Activated CD8-positive, alpha-beta memory T cell treated with anti-CD3 and anti-CD28 coated beads, Interleukin-2, amount 10 ng/mL, durations not matched to agents 7 days and 5 days (primary cell): ENCODE results near the gene APC2. TPM values are rescaled to one million over a fixed set of nuclear protein-coding genes. Genes with fewer than 3 reads are reported as not detected.

ENCODE experiments used
- total RNA-seq, 2 experiments: library from RNA; stranded (reverse); gene quantifications; one replicate each; pipeline ENCODE4 v1.2.3, GENCODE V29; 2021

Gene APC2
- total RNA-seq, 2 experiments from 2014 or later: 0.03 to 0.12 TPM

Other genes starting within 250 kb of the APC2 start
- gene STK11, start 244.3 kb upstream of the APC2 start, total RNA-seq: 10 to 100 TPM; 76.7 to 80.5 TPM
- gene CBARP, start 212.1 kb upstream of the APC2 start, total RNA-seq: under 1 TPM; 0.29 to 0.52 TPM
- gene ATP5F1D, start 208.4 kb upstream of the APC2 start, total RNA-seq: 100 to 1,000 TPM; 190 to 221 TPM
- gene MIDN, start 201.5 kb upstream of the APC2 start, total RNA-seq: 10 to 100 TPM; 73.3 to 88.6 TPM
- 100 to 1,000 TPM; 189 to 210 TPM for gene CIRBP, start 180.8 kb upstream of the APC2 start, total RNA-seq
- 10 to 100 TPM; 54.7 to 60.3 TPM for gene FAM174C, start 174.6 kb upstream of the APC2 start, total RNA-seq
- not detected for gene EFNA2, start 164.2 kb upstream of the APC2 start, total RNA-seq
- 100 to 1,000 TPM; 124 to 135 TPM for gene NDUFS7, start 66.2 kb upstream of the APC2 start, total RNA-seq
- gene GAMT, start 48.6 kb upstream of the APC2 start, total RNA-seq: 10 to 100 TPM; 19.3 to 20.4 TPM
- 100 to 1,000 TPM; 275 to 283 TPM for gene DAZAP1, start 42.5 kb upstream of the APC2 start, total RNA-seq
- gene RPS15, start 11.7 kb upstream of the APC2 start, total RNA-seq: 1,000 to 10,000 TPM; 1,331 to 1,537 TPM
- gene C19orf25, start 29.1 kb downstream of the APC2 start, total RNA-seq: 10 to 100 TPM; 43.3 to 48.9 TPM
- 1 to 10 TPM; 1.5 to 4.4 TPM for gene PCSK4, start 40.2 kb downstream of the APC2 start, total RNA-seq
- gene REEP6, start 41.1 kb downstream of the APC2 start, total RNA-seq: 1 to 10 TPM; 1.0 to 1.3 TPM
- gene ADAMTSL5, start 62.9 kb downstream of the APC2 start, total RNA-seq: 1 to 10 TPM in 1 of 2 experiments, under 1 TPM in 1; 0.91 to 1.2 TPM
- not detected for gene PLK5, start 74.0 kb downstream of the APC2 start, total RNA-seq
- gene MEX3D, start 118.2 kb downstream of the APC2 start, total RNA-seq: 1 to 10 TPM; 7.6 to 9.5 TPM
- 100 to 1,000 TPM in 1 of 2 experiments, 10 to 100 TPM in 1; 87.4 to 101 TPM for gene MBD3, start 142.7 kb downstream of the APC2 start, total RNA-seq
- 100 to 1,000 TPM; 192 to 196 TPM for gene UQCR11, start 155.3 kb downstream of the APC2 start, total RNA-seq
- 100 to 1,000 TPM; 116 to 124 TPM for gene TCF3, start 202.5 kb downstream of the APC2 start, total RNA-seq